Psoas muscle (tissue), 8 donors: ENCODE data around the gene SLC12A8. TPM values are rescaled to one million over a fixed set of nuclear protein-coding genes. Genes with fewer than 3 reads are reported as not detected.

ENCODE experiments used
- ATAC-seq, 4 donors: fragments of 200-7000 bp; cut with Tn5 transposase; one replicate each; pipeline ENCODE4 v1.9.1; 2020; ENCODE audit warnings: moderate library complexity in 3 of 4, mild to moderate bottlenecking in 2 of 4
- DNase-seq, 2 donors: peaks; one replicate each; pipeline ENCODE4 v3.0.0-alpha.2; 2020
- H3K27ac ChIP-seq: fragments of 200-600 bp; one replicate; pipeline ENCODE4 v1.8.0; 2022
- H3K27me3 ChIP-seq, 3 donors: fragments of 200-600 bp in 1 of 3; one replicate each; pipeline versions ENCODE4 v1.6.1 to v1.8.0; 2013 to 2022; ENCODE audit warnings: low read length in 2 of 3, mild to moderate bottlenecking in 2 of 3, moderate library complexity in 1 of 3; ENCODE audit not compliant: insufficient read depth in 3 of 3
- H3K36me3 ChIP-seq, 2 donors: fragments of 200-600 bp in 1 of 2; one replicate each; pipeline versions ENCODE4 v1.6.1 to v1.8.0; 2013 to 2022; ENCODE audit warnings: low read depth in 1 of 2, mild to moderate bottlenecking in 1 of 2, moderate library complexity in 1 of 2; ENCODE audit not compliant: insufficient read depth in 1 of 2
- H3K4me1 ChIP-seq: fragments of 200-600 bp; one replicate; pipeline ENCODE4 v1.8.0; 2022
- H3K4me3 ChIP-seq: fragments of 200-600 bp; one replicate; pipeline ENCODE4 v1.8.0; 2022; ENCODE audit warnings: mild to moderate bottlenecking
- H3K9me3 ChIP-seq: fragments of 200-600 bp; one replicate; pipeline ENCODE4 v1.8.0; 2022
- CTCF ChIP-seq: fragments of 200-600 bp; IDR thresholded peaks from one replicate; pipeline ENCODE4 v1.8.0; 2022; ENCODE audit warnings: antibody characterized with exemption
- WGBS, 3 donors: extraction: QIAGEN DNeasy Blood & Tissue Kit; methylation state at CpG; one replicate each; pipeline versions ENCODE4 v1.1.6 to v1.1.7; 2013; 5-methylcytosine and 5-hydroxymethylcytosine counted together
- intact Hi-C, 2 donors: fragments of 100-400 bp; cut with DNase I; formaldehyde crosslinking; loops; one replicate each; pipeline versions ENCODE4 v1.11.0 to v1.14.2; 2022
- polyA plus RNA-seq, 3 donors: library from polyadenylated mRNA; stranded (reverse); fragments of 200-250 nt; gene quantifications; one replicate each; pipeline ENCODE4 v1.2.3, GENCODE V29; 2013
- total RNA-seq, 4 donors: library from RNA; stranded (reverse); fragmentation: NEBNext Ultra II Directional in 2 of 4; extraction: Animal tissue kit (Norgen Biotek cat#: 25700) in 2 of 4; gene quantifications; one replicate each; pipeline versions ENCODE4 v1.2.1 to v1.2.4, GENCODE V29; 2021 to 2023
- donor health status: healthy with polysubstance abuse.
- donor health status: DM: no; HTN: no; CAD: no; lungs with moderate emphysema.
- donor health status: Bipolar disorder and iron deficiency.
- donor health status: healthy.
- donor health status: DM: yes; HTN: yes; CAD: no.
- donor health status: DM: no; HTN: no; CAD: no.
- donor health status: DM: no; HTN: no; CAD: no.
- donor health status: DM: yes; HTN: yes; CAD: no.

Gene SLC12A8
- total and polyA plus RNA-seq, 7 donors = 0.06 to 0.93 (median 0.33) TPM; not detected in 1

DNA sequence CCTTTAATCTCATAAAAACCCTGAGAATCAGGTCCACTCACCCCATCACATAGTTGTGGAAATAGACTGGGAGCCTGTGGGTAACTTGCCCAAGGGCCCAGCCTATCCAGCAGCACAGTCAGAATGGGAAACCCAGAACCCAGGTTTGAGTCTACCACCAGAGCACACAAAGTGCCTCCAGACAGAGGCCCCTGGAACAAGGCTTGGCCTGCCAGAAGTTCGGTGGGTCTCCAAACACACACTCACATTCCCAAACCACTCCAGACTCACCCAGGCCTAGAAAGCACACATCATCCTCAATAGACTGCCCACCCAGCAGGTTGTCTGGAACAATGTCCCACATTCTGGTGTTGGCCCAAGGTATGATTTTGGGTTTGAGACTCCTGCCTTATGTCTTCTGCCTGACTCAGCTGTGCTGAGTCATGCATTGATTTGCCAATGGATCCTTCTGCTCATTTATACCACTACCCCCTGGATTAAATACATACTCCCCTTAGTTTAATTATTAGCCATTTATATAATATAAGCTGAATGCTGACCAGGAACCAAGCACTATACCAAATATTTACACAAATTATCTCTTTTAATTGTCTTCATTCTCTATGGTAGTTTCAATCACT lies 4.5 kb downstream of the SLC12A8 start:
- no peak for TF ChIP-seq CTCF
- DNase-seq (no peak), ATAC-seq (no peak)
- no peaks in the 10 kb centered on the region for H3K9me3 ChIP-seq
- H3K27ac ChIP-seq = no peak overlapping the region
- intact Hi-C loops = no loop called here
- H3K4me3 ChIP-seq = no peak overlapping the region
- peaks cover 10% of the 10 kb centered on the region for H3K4me1 ChIP-seq
- H3K27me3 ChIP-seq = peaks cover 0 to 21% (median 11%) of the 10 kb centered on the region in 3 donors
- no peaks in the 10 kb centered on the region for H3K36me3 ChIP-seq
- 92 to 100% (median 93%) methylated on average over 1 of the region's 1 CpG for WGBS, 3 donors

GRCh38 chr3:125207507-125207906 lies 5.0 kb downstream of the SLC12A8 start:
- Histone ChIP-seq H3K27ac (no peak overlapping the region), H3K4me3 (no peak overlapping the region), H3K9me3 (no peaks in the 10 kb centered on the region), H3K4me1 (peaks cover 5% of the 10 kb centered on the region), H3K36me3 (no peaks in the 10 kb centered on the region), H3K27me3 (peaks cover 0 to 15% (median 6%) of the 10 kb centered on the region in 3 donors)
- DNase-seq (no peak), ATAC-seq (no peak)
- TF ChIP-seq CTCF = no peak
- intact Hi-C loops = no loop called here
- 70 to 83% (median 80%) methylated on average over 7 of the region's 7 CpGs for WGBS, 3 donors

DNA sequence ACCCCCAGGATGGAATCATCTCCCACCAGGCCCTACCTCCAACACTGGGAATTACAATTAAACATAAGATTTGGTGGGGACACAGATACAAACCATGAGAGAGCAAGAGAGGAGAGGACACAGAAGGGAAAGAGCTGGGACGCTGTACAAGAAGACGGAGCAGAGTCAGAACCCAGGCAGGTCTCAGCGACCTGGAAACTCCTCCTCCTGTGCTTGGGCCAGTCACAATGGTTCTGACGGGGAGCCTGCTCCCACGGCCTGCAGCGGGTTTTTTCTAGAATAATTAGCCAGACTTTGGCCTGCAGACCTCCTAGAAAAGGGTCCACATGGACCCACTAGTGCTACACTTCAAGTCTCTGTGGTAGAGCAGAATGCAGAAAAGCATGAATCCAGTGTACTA lies 5.6 kb downstream of the SLC12A8 start:
- no peak overlapping the region for H3K4me3 ChIP-seq
- no peak overlapping the region for H3K27ac ChIP-seq
- TF ChIP-seq CTCF = no peak
- WGBS, 3 donors = 69 to 85% (median 83%) methylated on average over 6 of the region's 6 CpGs
- ATAC-seq (no peak), DNase-seq (no peak)
- H3K27me3 ChIP-seq = peaks cover 0 to 10% (median under 1%) of the 10 kb centered on the region in 3 donors
- H3K9me3 ChIP-seq = peaks cover 4% of the 10 kb centered on the region
- no peaks in the 10 kb centered on the region for H3K36me3 ChIP-seq
- intact Hi-C loops = no loop called here
- no peaks in the 10 kb centered on the region for H3K4me1 ChIP-seq

GRCh38 chr3:125203731-125204130 lies 8.8 kb downstream of the SLC12A8 start:
- Histone ChIP-seq H3K27ac (no peak overlapping the region), H3K4me3 (no peak overlapping the region), H3K36me3 (no peaks in the 10 kb centered on the region), H3K9me3 (peaks cover 4% of the 10 kb centered on the region), H3K27me3 (no peaks in the 10 kb centered on the region), H3K4me1 (no peaks in the 10 kb centered on the region)
- DNase-seq (no peak), ATAC-seq (no peak)
- TF ChIP-seq CTCF = no peak
- intact Hi-C loops = no loop called here

DNA sequence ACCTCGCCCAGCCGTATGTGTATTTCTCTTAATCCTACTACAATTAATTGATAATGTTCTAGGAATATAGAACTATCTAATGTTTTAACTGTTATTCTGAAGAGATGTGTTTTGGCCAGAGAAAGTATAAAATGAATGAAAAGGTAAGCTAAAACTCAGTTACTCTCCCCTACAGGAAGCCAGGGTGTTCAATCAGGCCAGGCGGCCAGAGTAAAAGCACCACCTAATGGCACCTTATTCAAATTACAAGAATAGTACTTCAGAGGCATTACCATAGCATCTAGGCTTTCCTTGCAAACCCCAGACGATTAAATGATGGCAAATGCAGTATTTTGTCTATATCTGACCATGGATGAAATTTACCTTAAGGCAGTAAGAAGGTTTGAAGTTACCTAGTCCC lies 10.4 kb downstream of the SLC12A8 start:
- Histone ChIP-seq H3K9me3 (peaks cover 4% of the 10 kb centered on the region), H3K36me3 (no peaks in the 10 kb centered on the region), H3K27me3 (no peaks in the 10 kb centered on the region), H3K27ac (no peak overlapping the region), H3K4me3 (no peak overlapping the region), H3K4me1 (no peaks in the 10 kb centered on the region)
- ATAC-seq (no peak), DNase-seq (no peak)
- intact Hi-C loops = no loop called here
- WGBS, 3 donors = 79 to 81% (median 80%) methylated on average over 4 of the region's 4 CpGs
- no peak for TF ChIP-seq CTCF
